PC-9 (cell line): ENCODE data around the gene UBE3C. TPM values are rescaled to one million over a fixed set of nuclear protein-coding genes. Genes with fewer than 3 reads are reported as not detected.
"Not testable (repeated sequence)": the region's sequence is repeated elsewhere in the genome, so short reads cannot be mapped to it uniquely, and the experiment has no call there.

ENCODE experiments used
- BruUV-seq: library from RNA; stranded (reverse); fragments of 400-500 nt; replicated peaks from 2 replicates; lab custom pipeline; 2021; lab: Mats Ljungman, UMichigan
- CTCF ChIA-PET: fragments of 300-600 bp; sonication (Branson Sonifier 250); formaldehyde crosslinking; loops from one replicate; lab custom pipeline; 2022; ENCODE audit warnings: antibody characterized with exemption; lab: Charles Lee
- POLR2A ChIA-PET: fragments of 300-600 bp; sonication (Branson Sonifier 250); formaldehyde crosslinking; loops from one replicate; lab custom pipeline; 2022; ENCODE audit warnings: antibody characterized with exemption; ENCODE audit not compliant: unreplicated experiment; lab: Charles Lee
- DNase-seq, 2 experiments: peaks; one replicate each; pipeline versions ENCODE4 v3.0.0 to v3.0.0-alpha.2; 2015 to 2022; ENCODE audit warnings: mixed read lengths in 1 of 2
- H2AFZ ChIP-seq: fragments of 200-600 bp; sonication (generic); 2 replicates; pipeline ENCODE4 v1.8.1; 2017; ENCODE audit warnings: antibody characterized with exemption
- H3F3A ChIP-seq: fragments of 200-600 bp; sonication (generic); 2 replicates; pipeline ENCODE4 v1.8.1; 2017; ENCODE audit warnings: antibody characterized with exemption, mild to moderate bottlenecking, low read depth; ENCODE audit not compliant: insufficient read depth
- H3K27ac ChIP-seq: fragments of 200-600 bp; sonication (generic); 2 replicates; pipeline ENCODE4 v1.6.1; 2016; ENCODE audit warnings: mixed run types
- H3K27me3 ChIP-seq: fragments of 200-600 bp; sonication (generic); 2 replicates; pipeline ENCODE4 v1.6.1; 2016; ENCODE audit warnings: low read depth, mixed run types; ENCODE audit not compliant: insufficient read depth
- H3K36me3 ChIP-seq: fragments of 200-600 bp; sonication (generic); 2 replicates; pipeline ENCODE4 v1.6.1; 2016; ENCODE audit warnings: low read depth, mixed run types
- H3K4me1 ChIP-seq: fragments of 200-600 bp; sonication (generic); replicated peaks from 2 replicates; pipeline ENCODE4 v1.6.1; 2016; ENCODE audit warnings: mixed run types; ENCODE audit not compliant: insufficient read depth
- H3K4me2 ChIP-seq: fragments of 200-600 bp; sonication (generic); 2 replicates; pipeline ENCODE4 v1.6.1; 2017; ENCODE audit warnings: mixed run types
- H3K4me3 ChIP-seq: fragments of 200-600 bp; sonication (generic); 2 replicates; pipeline ENCODE4 v1.6.1; 2016; ENCODE audit warnings: mixed run types
- H3K79me2 ChIP-seq: fragments of 200-600 bp; sonication (generic); 2 replicates; pipeline ENCODE4 v1.6.1; 2017; ENCODE audit warnings: low read depth, mixed run types
- H3K9me2 ChIP-seq: fragments of 200-600 bp; sonication (generic); 2 replicates; pipeline ENCODE4 v1.8.1; 2017; ENCODE audit warnings: mild to moderate bottlenecking; ENCODE audit not compliant: insufficient read depth
- H3K9me3 ChIP-seq: fragments of 200-600 bp; sonication (generic); 2 replicates; pipeline ENCODE4 v1.8.1; 2016; ENCODE audit warnings: low read depth; ENCODE audit not compliant: insufficient read depth
- H4K20me1 ChIP-seq: fragments of 200-600 bp; sonication (generic); 2 replicates; pipeline ENCODE4 v1.8.1; 2017; ENCODE audit not compliant: insufficient read depth
- CTCF ChIP-seq: fragments of 200-600 bp; sonication (generic); conservative IDR thresholded peaks from 2 replicates; pipeline ENCODE4 v1.6.1; 2017; ENCODE audit warnings: mixed run types, antibody characterized with exemption, mild to moderate bottlenecking, moderate library complexity
- EZH2 ChIP-seq: fragments of 200-600 bp; sonication (generic); IDR thresholded peaks from 2 replicates; pipeline ENCODE4 v1.8.0; 2017; ENCODE audit warnings: antibody characterized with exemption, low read depth
- intact Hi-C: fragments of 100-400 bp; cut with micrococcal nuclease; formaldehyde crosslinking; loops from one replicate; pipeline ENCODE4 v1.10.0; 2022; ENCODE audit not compliant: unreplicated experiment
- total RNA-seq: library from RNA; stranded (reverse); gene quantifications from 2 replicates; pipeline ENCODE4 v1.2.3, GENCODE V29; 2021

The UBE3C gene
- total RNA-seq, 1 experiment from 2014 or later = 77.6 TPM

- H2AFZ ChIP-seq = no peak overlapping the region
- POLR2A ChIA-PET = no interaction called here
Measured at GRCh38 chr7:157096286-157097055, 42.3 kb upstream of the UBE3C start.

GRCh38 chr7:157097056-157097329 is 41.7 kb upstream of the UBE3C start:
- H2AFZ ChIP-seq = no peak overlapping the region
- H3K36me3 ChIP-seq = no peaks in the 10 kb centered on the region
- intact Hi-C loops = no loop called here
- no TSS peak for BruUV-seq
- DNase-seq = no peak
- H3K79me2 ChIP-seq = no peaks in the 10 kb centered on the region
- H3K4me1 ChIP-seq = no peaks in the 10 kb centered on the region
- no peak overlapping the region for H3K27ac ChIP-seq
- peaks cover 81% of the 10 kb centered on the region for H3K27me3 ChIP-seq
- no peak overlapping the region for H3K4me2 ChIP-seq
- no peaks in the 10 kb centered on the region for H4K20me1 ChIP-seq
- H3K9me3 ChIP-seq = peaks cover 12% of the 10 kb centered on the region
- CTCF ChIA-PET = no interaction called here
- H3F3A ChIP-seq = no peaks in the 10 kb centered on the region
- H3K4me3 ChIP-seq = no peak overlapping the region
- TF ChIP-seq CTCF (no peak), EZH2 (no peak)
- H3K9me2 ChIP-seq = no peaks in the 10 kb centered on the region
- POLR2A ChIA-PET = no interaction called here

More at GRCh38 chr7:157096286-157097055, 42.3 kb upstream of the UBE3C start:
- no peaks in the 10 kb centered on the region for H3K4me1 ChIP-seq
- H3F3A ChIP-seq = no peaks in the 10 kb centered on the region
- CTCF ChIA-PET = no interaction called here
- H3K4me2 ChIP-seq = no peak overlapping the region
- H4K20me1 ChIP-seq = no peaks in the 10 kb centered on the region
- no peaks in the 10 kb centered on the region for H3K36me3 ChIP-seq
- H3K9me2 ChIP-seq = no peaks in the 10 kb centered on the region
- TF ChIP-seq CTCF (no peak), EZH2 (no peak)
- DNase-seq = no peak
- no TSS peak for BruUV-seq
- H3K4me3 ChIP-seq = no peak overlapping the region
- peaks cover 12% of the 10 kb centered on the region for H3K9me3 ChIP-seq
- no peak overlapping the region for H3K27ac ChIP-seq
- no peaks in the 10 kb centered on the region for H3K79me2 ChIP-seq
- intact Hi-C loops = no loop called here
- H3K27me3 ChIP-seq = peaks cover 80% of the 10 kb centered on the region

- Histone ChIP-seq H3F3A (no peaks in the 10 kb centered on the region), H3K9me2 (no peaks in the 10 kb centered on the region), H2AFZ (no peak overlapping the region), H3K79me2 (no peaks in the 10 kb centered on the region), H3K4me3 (no peak overlapping the region), H3K36me3 (no peaks in the 10 kb centered on the region), H4K20me1 (no peaks in the 10 kb centered on the region), H3K27ac (no peak overlapping the region), H3K27me3 (peaks cover 81% of the 10 kb centered on the region), H3K9me3 (peaks cover 12% of the 10 kb centered on the region), H3K4me2 (no peak overlapping the region), H3K4me1 (no peaks in the 10 kb centered on the region)
- intact Hi-C loops = no loop called here
- BruUV-seq = no TSS peak
- TF ChIP-seq EZH2 (no peak), CTCF (no peak)
- no peak for DNase-seq
- ChIA-PET POLR2A (no interaction called here), CTCF (no interaction called here)
Measured at GRCh38 chr7:157097569-157097968, 41.2 kb upstream of the UBE3C start.

- H3K36me3 ChIP-seq, H3K9me2 ChIP-seq: not testable (repeated sequence)
Measured at GRCh38 chr7:157100005-157100404, 38.7 kb upstream of the UBE3C start.

GRCh38 chr7:157103641-157104040 is 35.1 kb upstream of the UBE3C start:
- intact Hi-C loops, H3K4me3 ChIP-seq, POLR2A ChIA-PET, H3K79me2 ChIP-seq, H4K20me1 ChIP-seq, CTCF ChIA-PET, H3K9me3 ChIP-seq, H2AFZ ChIP-seq, H3K36me3 ChIP-seq, H3F3A ChIP-seq, BruUV-seq, DNase-seq, H3K4me1 ChIP-seq, H3K9me2 ChIP-seq, H3K4me2 ChIP-seq, H3K27ac ChIP-seq: not testable (repeated sequence)
- H3K27me3 ChIP-seq = peaks cover 69% of the 10 kb centered on the region

More at GRCh38 chr7:157100005-157100404, 38.7 kb upstream of the UBE3C start:
- DNase-seq, intact Hi-C loops, H2AFZ ChIP-seq, H3K79me2 ChIP-seq, H3K9me3 ChIP-seq, CTCF ChIA-PET, H3K4me1 ChIP-seq, H4K20me1 ChIP-seq, H3F3A ChIP-seq, H3K4me2 ChIP-seq, POLR2A ChIA-PET, BruUV-seq, H3K27ac ChIP-seq, H3K4me3 ChIP-seq: not testable (repeated sequence)
- peaks cover 75% of the 10 kb centered on the region for H3K27me3 ChIP-seq
